NT2/D1 (cell line): ENCODE data around the gene GDE1.

ENCODE experiments used
- SUZ12 ChIP-seq: IDR thresholded peaks from 2 replicates; pipeline ENCODE4 v1.6.1; 2011; ENCODE audit not compliant: insufficient read length, insufficient read depth; ENCODE audit errors: extremely low read depth
- YY1 ChIP-seq: IDR thresholded peaks from 2 replicates; pipeline ENCODE4 v1.6.1; 2011; ENCODE audit not compliant: insufficient read length, insufficient read depth
- ZNF274 ChIP-seq: IDR thresholded peaks from 2 replicates; pipeline ENCODE4 v1.6.1; 2011; ENCODE audit warnings: mild to moderate bottlenecking, low read depth, low read length

GRCh38 chr16:19472482-19472881, 49.4 kb downstream of the GDE1 start:
- TF ChIP-seq SUZ12 = no peak
- TF ChIP-seq YY1 = no peak
- TF ChIP-seq ZNF274 = no peak
